GM23338 (cell line): Measurements from ENCODE around the gene LYSMD1. TPM values are rescaled to one million over a fixed set of nuclear protein-coding genes. Genes with fewer than 3 reads are reported as not detected.

Experiments used
- ATAC-seq: fragments of 200-7000 bp; cut with Tn5 transposase; 3 replicates; pipeline ENCODE4 v1.9.1; 2020
- DNase-seq: peaks from one replicate; pipeline ENCODE4 v3.0.0-alpha.2; 2015; ENCODE audit warnings: low spot score
- H2AFZ ChIP-seq: fragments of 200-600 bp; sonication (generic); 2 replicates; pipeline ENCODE4 v1.8.0; 2016; ENCODE audit warnings: antibody characterized with exemption, mild to moderate bottlenecking, moderate library complexity
- H3F3A ChIP-seq: fragments of 200-600 bp; sonication (generic); replicated peaks from 2 replicates; pipeline ENCODE4 v1.8.0; 2017; ENCODE audit warnings: antibody characterized with exemption, mixed run types, low read depth
- H3K27ac ChIP-seq: fragments of 200-600 bp; sonication (generic); 2 replicates; pipeline ENCODE4 v1.6.1; 2016; ENCODE audit warnings: low read depth
- H3K27me3 ChIP-seq: fragments of 200-600 bp; sonication (generic); 2 replicates; pipeline ENCODE4 v1.8.0; 2016; ENCODE audit warnings: mild to moderate bottlenecking, mixed run types, moderate library complexity; ENCODE audit not compliant: insufficient read depth
- H3K36me3 ChIP-seq: fragments of 200-600 bp; sonication (generic); 2 replicates; pipeline ENCODE4 v1.8.0; 2016; ENCODE audit warnings: mild to moderate bottlenecking; ENCODE audit not compliant: insufficient read depth
- H3K4me1 ChIP-seq: fragments of 200-600 bp; sonication (generic); 2 replicates; pipeline ENCODE4 v1.8.0; 2016; ENCODE audit warnings: mild to moderate bottlenecking, moderate library complexity; ENCODE audit not compliant: insufficient read depth
- H3K4me2 ChIP-seq: fragments of 200-600 bp; sonication (generic); 2 replicates; pipeline ENCODE4 v1.7.1; 2017; ENCODE audit warnings: mixed run types
- H3K4me3 ChIP-seq: fragments of 200-600 bp; sonication (generic); 2 replicates; pipeline ENCODE4 v1.6.1; 2016; ENCODE audit warnings: mixed run types
- H3K79me2 ChIP-seq: fragments of 200-600 bp; sonication (generic); replicated peaks from 2 replicates; pipeline ENCODE4 v1.8.0; 2017; ENCODE audit warnings: mild to moderate bottlenecking; ENCODE audit not compliant: insufficient read depth
- H3K9me2 ChIP-seq: fragments of 200-600 bp; sonication (generic); 2 replicates; pipeline ENCODE4 v1.8.0; 2017; ENCODE audit not compliant: insufficient read depth
- H4K20me1 ChIP-seq: fragments of 200-600 bp; sonication (generic); replicated peaks from 2 replicates; pipeline ENCODE4 v1.8.0; 2017; ENCODE audit warnings: mild to moderate bottlenecking; ENCODE audit not compliant: insufficient read depth
- H3K27ac Mint-ChIP-seq: 2 replicates; pipeline ENCODE4 v1.8.0; 2020; ENCODE audit warnings: inconsistent platforms, mild to moderate bottlenecking, moderate library complexity, mixed read lengths
- H3K27me3 Mint-ChIP-seq: 3 replicates; pipeline ENCODE4 v1.8.0; 2022; ENCODE audit warnings: low read depth, mild to moderate bottlenecking, moderate library complexity, mixed read lengths, inconsistent platforms; ENCODE audit not compliant: insufficient read depth, poor library complexity
- H3K36me3 Mint-ChIP-seq: 3 replicates; pipeline ENCODE4 v1.8.0; 2021; ENCODE audit warnings: low read depth, mild to moderate bottlenecking, inconsistent platforms, moderate library complexity, mixed read lengths
- H3K4me1 Mint-ChIP-seq: 3 replicates; pipeline ENCODE4 v1.8.0; 2020; ENCODE audit warnings: mild to moderate bottlenecking, inconsistent platforms, mixed read lengths
- H3K4me3 Mint-ChIP-seq: 3 replicates; pipeline ENCODE4 v1.8.0; 2021; ENCODE audit warnings: moderate library complexity, mild to moderate bottlenecking, inconsistent platforms, mixed read lengths
- H3K9me3 Mint-ChIP-seq: 3 replicates; pipeline ENCODE4 v1.8.0; 2020; ENCODE audit warnings: moderate library complexity, mild to moderate bottlenecking, inconsistent platforms, mixed read lengths
- CREB1 ChIP-seq: fragments of 250-450 bp; sonication (Bioruptor Pico); IDR thresholded peaks from 2 replicates; pipeline ENCODE4 v1.5.0; 2020; ENCODE audit warnings: low read depth, mild to moderate bottlenecking, moderate library complexity
- EZH2 ChIP-seq: fragments of 200-600 bp; sonication (generic); IDR thresholded peaks from one replicate; pipeline ENCODE4 v1.8.0; 2017; ENCODE audit warnings: antibody characterized with exemption, mild to moderate bottlenecking, low read depth; ENCODE audit not compliant: unreplicated experiment
- EZH2phosphoT487 ChIP-seq: fragments of 200-600 bp; sonication (generic); IDR thresholded peaks from one replicate; pipeline ENCODE4 v1.8.1; 2018; ENCODE audit warnings: antibody characterized with exemption; ENCODE audit not compliant: unreplicated experiment
- JUNB ChIP-seq: IDR thresholded peaks from one replicate; pipeline ENCODE4 v1.6.1; 2016; ENCODE audit warnings: antibody characterized with exemption; ENCODE audit not compliant: unreplicated experiment
- NANOG ChIP-seq: IDR thresholded peaks from 2 replicates; pipeline ENCODE4 v1.6.1; 2016; ENCODE audit warnings: antibody characterized with exemption, borderline replicate concordance
- POLR2AphosphoS5 ChIP-seq: IDR thresholded peaks from 2 replicates; pipeline ENCODE4 v1.6.1; 2016; ENCODE audit warnings: antibody characterized with exemption, low read depth
- STAT1 ChIP-seq: IDR thresholded peaks from one replicate; pipeline ENCODE4 v1.6.1; 2016; ENCODE audit warnings: antibody characterized with exemption; ENCODE audit not compliant: unreplicated experiment
- ZNF114 ChIP-seq: fragments of 250-450 bp; sonication (Bioruptor Pico); IDR thresholded peaks from 2 replicates; pipeline ENCODE4 v1.5.0; 2020; ENCODE audit warnings: mild to moderate bottlenecking, moderate library complexity
- ZNF331 ChIP-seq: fragments of 250-450 bp; sonication (Bioruptor Pico); IDR thresholded peaks from 2 replicates; pipeline ENCODE4 v1.5.0; 2020; ENCODE audit warnings: low read depth, mild to moderate bottlenecking, moderate library complexity
- polyA plus RNA-seq: library from polyadenylated mRNA; unstranded; fragments of >200 nt; fragmentation: Nextera tagmentation; extraction: Ambion mirVana; gene quantifications from 2 replicates; pipeline ENCODE4 v1.2.1, GENCODE V29; 2016
- total RNA-seq: library from RNA; depleted of rRNA; stranded (reverse); fragments of >200 nt; shearing (Covaris generic); gene quantifications from 2 replicates; pipeline ENCODE4 v1.2.3, GENCODE V29; 2014
- TF ChIP-seq, protein P1 (sequence below): fragments of 250-450 bp; sonication (Bioruptor Pico); IDR thresholded peaks from 2 replicates; pipeline ENCODE4 v1.5.0; 2020; ENCODE audit warnings: mild to moderate bottlenecking, moderate library complexity
- TF ChIP-seq, protein P2 (sequence below): IDR thresholded peaks from one replicate; pipeline ENCODE4 v1.6.1; 2018; ENCODE audit warnings: antibody characterized with exemption; ENCODE audit not compliant: unreplicated experiment
- TF ChIP-seq, protein P3 (sequence below), 2 experiments: fragments of 200-600 bp in 1 of 2; sonication (generic) in 1 of 2; conservative IDR thresholded peaks; 2 replicates each; pipeline versions ENCODE4 v1.5.1 to v1.6.1; 2016 to 2017; ENCODE audit warnings: antibody characterized with exemption in 2 of 2, low read depth in 2 of 2, mild to moderate bottlenecking in 2 of 2, moderate library complexity in 1 of 2
- TF ChIP-seq, protein P4 (sequence below): IDR thresholded peaks from 2 replicates; pipeline ENCODE4 v1.6.1; 2016; ENCODE audit warnings: antibody characterized with exemption

The LYSMD1 gene
- total and polyA plus RNA-seq, 2 experiments from 2014 or later: 3.6 to 6.4 TPM

DNA sequence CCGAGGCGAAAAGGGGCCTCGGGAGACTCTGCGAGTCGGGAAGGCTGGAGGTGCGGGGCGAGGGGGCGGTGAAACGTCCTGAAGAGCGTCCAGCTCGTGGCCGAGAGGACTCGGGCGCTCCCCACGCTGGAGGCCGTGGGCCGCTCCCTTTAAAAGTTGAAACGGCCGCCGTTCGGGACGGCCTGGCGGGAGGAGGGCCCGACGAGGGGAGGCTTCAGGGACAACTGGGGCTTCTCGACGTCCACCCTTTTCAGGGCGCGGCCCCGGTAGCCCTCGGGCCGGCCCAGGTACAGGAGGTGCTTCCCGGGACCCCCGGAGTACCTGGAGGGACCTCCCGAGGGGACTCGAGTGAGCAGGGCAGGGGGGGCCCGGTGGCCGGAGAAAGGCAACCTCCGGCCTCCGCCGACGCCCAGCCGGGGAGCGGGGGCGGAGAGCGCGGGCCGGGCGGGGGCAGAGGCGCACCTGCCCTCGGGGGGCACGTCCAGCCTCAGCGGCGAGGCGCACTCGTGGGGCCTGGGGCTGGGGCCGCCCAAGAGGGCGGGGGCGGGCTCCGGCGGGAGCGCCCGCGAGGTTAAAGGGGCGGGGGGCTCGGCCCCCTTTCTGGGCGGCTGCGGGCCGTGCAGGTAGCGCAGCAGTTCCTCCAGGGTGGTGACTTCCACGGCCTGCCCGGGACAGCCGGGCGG lies 33.2 kb downstream of the LYSMD1 start:
- H3K27me3 Mint-ChIP-seq: peaks cover 41% of the 10 kb centered on the region
- Histone ChIP-seq H2AFZ (peak overlapping the region; percentile 77), H3K4me1 (peaks cover 15% of the 10 kb centered on the region; the same call in 1 of the 2 replicates), H3K4me3 (peak overlapping the region; percentile 88), H4K20me1 (no peaks in the 10 kb centered on the region; the same call in 1 of the 2 replicates), H3K27ac (no peak overlapping the region), H3K4me2 (peak overlapping the region; percentile 100), H3F3A (peaks cover 4% of the 10 kb centered on the region; the same call in 1 of the 2 replicates), H3K79me2 (no peaks in the 10 kb centered on the region), H3K27me3 (peaks cover 38% of the 10 kb centered on the region), H3K9me2 (no peaks in the 10 kb centered on the region), H3K36me3 (no peaks in the 10 kb centered on the region)
- no peak for DNase-seq
- H3K4me1 Mint-ChIP-seq: peaks cover 18% of the 10 kb centered on the region
- TF ChIP-seq NANOG (no peak), CREB1 (CRISPR knock-in tag) (no peak), POLR2AphosphoS5 (no peak), EZH2phosphoT487 (no peak), EZH2 (no peak), JUNB (no peak), ZNF114 (CRISPR knock-in tag) (no peak), ZNF331 (CRISPR knock-in tag) (no peak), STAT1 (no peak)
- TF ChIP-seq, protein P1, sequence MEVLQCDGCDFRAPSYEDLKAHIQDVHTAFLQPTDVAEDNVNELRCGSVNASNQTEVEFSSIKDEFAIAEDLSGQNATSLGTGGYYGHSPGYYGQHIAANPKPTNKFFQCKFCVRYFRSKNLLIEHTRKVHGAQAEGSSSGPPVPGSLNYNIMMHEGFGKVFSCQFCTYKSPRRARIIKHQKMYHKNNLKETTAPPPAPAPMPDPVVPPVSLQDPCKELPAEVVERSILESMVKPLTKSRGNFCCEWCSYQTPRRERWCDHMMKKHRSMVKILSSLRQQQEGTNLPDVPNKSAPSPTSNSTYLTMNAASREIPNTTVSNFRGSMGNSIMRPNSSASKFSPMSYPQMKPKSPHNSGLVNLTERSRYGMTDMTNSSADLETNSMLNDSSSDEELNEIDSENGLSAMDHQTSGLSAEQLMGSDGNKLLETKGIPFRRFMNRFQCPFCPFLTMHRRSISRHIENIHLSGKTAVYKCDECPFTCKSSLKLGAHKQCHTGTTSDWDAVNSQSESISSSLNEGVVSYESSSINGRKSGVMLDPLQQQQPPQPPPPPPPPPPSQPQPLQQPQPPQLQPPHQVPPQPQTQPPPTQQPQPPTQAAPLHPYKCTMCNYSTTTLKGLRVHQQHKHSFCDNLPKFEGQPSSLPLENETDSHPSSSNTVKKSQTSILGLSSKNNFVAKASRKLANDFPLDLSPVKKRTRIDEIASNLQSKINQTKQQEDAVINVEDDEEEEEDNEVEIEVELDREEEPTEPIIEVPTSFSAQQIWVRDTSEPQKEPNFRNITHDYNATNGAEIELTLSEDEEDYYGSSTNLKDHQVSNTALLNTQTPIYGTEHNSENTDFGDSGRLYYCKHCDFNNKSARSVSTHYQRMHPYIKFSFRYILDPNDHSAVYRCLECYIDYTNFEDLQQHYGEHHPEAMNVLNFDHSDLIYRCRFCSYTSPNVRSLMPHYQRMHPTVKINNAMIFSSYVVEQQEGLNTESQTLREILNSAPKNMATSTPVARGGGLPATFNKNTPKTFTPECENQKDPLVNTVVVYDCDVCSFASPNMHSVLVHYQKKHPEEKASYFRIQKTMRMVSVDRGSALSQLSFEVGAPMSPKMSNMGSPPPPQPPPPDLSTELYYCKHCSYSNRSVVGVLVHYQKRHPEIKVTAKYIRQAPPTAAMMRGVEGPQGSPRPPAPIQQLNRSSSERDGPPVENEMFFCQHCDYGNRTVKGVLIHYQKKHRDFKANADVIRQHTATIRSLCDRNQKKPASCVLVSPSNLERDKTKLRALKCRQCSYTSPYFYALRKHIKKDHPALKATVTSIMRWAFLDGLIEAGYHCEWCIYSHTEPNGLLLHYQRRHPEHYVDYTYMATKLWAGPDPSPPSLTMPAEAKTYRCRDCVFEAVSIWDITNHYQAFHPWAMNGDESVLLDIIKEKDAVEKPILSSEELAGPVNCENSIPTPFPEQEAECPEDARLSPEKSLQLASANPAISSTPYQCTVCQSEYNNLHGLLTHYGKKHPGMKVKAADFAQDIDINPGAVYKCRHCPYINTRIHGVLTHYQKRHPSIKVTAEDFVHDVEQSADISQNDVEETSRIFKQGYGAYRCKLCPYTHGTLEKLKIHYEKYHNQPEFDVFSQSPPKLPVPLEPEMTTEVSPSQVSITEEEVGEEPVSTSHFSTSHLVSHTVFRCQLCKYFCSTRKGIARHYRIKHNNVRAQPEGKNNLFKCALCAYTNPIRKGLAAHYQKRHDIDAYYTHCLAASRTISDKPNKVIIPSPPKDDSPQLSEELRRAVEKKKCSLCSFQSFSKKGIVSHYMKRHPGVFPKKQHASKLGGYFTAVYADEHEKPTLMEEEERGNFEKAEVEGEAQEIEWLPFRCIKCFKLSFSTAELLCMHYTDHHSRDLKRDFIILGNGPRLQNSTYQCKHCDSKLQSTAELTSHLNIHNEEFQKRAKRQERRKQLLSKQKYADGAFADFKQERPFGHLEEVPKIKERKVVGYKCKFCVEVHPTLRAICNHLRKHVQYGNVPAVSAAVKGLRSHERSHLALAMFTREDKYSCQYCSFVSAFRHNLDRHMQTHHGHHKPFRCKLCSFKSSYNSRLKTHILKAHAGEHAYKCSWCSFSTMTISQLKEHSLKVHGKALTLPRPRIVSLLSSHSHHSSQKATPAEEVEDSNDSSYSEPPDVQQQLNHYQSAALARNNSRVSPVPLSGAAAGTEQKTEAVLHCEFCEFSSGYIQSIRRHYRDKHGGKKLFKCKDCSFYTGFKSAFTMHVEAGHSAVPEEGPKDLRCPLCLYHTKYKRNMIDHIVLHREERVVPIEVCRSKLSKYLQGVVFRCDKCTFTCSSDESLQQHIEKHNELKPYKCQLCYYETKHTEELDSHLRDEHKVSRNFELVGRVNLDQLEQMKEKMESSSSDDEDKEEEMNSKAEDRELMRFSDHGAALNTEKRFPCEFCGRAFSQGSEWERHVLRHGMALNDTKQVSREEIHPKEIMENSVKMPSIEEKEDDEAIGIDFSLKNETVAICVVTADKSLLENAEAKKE (CRISPR knock-in tag): no peak
- TF ChIP-seq, protein P2, sequence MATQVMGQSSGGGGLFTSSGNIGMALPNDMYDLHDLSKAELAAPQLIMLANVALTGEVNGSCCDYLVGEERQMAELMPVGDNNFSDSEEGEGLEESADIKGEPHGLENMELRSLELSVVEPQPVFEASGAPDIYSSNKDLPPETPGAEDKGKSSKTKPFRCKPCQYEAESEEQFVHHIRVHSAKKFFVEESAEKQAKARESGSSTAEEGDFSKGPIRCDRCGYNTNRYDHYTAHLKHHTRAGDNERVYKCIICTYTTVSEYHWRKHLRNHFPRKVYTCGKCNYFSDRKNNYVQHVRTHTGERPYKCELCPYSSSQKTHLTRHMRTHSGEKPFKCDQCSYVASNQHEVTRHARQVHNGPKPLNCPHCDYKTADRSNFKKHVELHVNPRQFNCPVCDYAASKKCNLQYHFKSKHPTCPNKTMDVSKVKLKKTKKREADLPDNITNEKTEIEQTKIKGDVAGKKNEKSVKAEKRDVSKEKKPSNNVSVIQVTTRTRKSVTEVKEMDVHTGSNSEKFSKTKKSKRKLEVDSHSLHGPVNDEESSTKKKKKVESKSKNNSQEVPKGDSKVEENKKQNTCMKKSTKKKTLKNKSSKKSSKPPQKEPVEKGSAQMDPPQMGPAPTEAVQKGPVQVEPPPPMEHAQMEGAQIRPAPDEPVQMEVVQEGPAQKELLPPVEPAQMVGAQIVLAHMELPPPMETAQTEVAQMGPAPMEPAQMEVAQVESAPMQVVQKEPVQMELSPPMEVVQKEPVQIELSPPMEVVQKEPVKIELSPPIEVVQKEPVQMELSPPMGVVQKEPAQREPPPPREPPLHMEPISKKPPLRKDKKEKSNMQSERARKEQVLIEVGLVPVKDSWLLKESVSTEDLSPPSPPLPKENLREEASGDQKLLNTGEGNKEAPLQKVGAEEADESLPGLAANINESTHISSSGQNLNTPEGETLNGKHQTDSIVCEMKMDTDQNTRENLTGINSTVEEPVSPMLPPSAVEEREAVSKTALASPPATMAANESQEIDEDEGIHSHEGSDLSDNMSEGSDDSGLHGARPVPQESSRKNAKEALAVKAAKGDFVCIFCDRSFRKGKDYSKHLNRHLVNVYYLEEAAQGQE: no peak
- TF ChIP-seq, protein P3, sequence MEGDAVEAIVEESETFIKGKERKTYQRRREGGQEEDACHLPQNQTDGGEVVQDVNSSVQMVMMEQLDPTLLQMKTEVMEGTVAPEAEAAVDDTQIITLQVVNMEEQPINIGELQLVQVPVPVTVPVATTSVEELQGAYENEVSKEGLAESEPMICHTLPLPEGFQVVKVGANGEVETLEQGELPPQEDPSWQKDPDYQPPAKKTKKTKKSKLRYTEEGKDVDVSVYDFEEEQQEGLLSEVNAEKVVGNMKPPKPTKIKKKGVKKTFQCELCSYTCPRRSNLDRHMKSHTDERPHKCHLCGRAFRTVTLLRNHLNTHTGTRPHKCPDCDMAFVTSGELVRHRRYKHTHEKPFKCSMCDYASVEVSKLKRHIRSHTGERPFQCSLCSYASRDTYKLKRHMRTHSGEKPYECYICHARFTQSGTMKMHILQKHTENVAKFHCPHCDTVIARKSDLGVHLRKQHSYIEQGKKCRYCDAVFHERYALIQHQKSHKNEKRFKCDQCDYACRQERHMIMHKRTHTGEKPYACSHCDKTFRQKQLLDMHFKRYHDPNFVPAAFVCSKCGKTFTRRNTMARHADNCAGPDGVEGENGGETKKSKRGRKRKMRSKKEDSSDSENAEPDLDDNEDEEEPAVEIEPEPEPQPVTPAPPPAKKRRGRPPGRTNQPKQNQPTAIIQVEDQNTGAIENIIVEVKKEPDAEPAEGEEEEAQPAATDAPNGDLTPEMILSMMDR (conservative IDR thresholded peaks at IDR 0.05; ENCODE audit: low read depth in 2 of 2): no peak
- TF ChIP-seq, protein P4, sequence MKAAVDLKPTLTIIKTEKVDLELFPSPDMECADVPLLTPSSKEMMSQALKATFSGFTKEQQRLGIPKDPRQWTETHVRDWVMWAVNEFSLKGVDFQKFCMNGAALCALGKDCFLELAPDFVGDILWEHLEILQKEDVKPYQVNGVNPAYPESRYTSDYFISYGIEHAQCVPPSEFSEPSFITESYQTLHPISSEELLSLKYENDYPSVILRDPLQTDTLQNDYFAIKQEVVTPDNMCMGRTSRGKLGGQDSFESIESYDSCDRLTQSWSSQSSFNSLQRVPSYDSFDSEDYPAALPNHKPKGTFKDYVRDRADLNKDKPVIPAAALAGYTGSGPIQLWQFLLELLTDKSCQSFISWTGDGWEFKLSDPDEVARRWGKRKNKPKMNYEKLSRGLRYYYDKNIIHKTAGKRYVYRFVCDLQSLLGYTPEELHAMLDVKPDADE: no peak
- H3K4me3 Mint-ChIP-seq: peak overlapping the region; percentile 80
- no peaks in the 10 kb centered on the region for H3K9me3 Mint-ChIP-seq
- peaks cover 30% of the 10 kb centered on the region for H3K36me3 Mint-ChIP-seq
- ATAC-seq: peak; percentile 5
- no peak overlapping the region for H3K27ac Mint-ChIP-seq
